ENCODE measurements around the gene AQR. TPM values are rescaled to one million over a fixed set of nuclear protein-coding genes. Genes with fewer than 3 reads are reported as not detected.

The AQR gene
- total RNA-seq, 1 donor from 2014 or later = 28.5 TPM

GRCh38 chr15:34802803-34803750 is 166.5 kb downstream of the AQR start:
- peaks cover 32% of the 10 kb centered on the region for H3K4me1 Mint-ChIP-seq (ENCODE audit: unreplicated experiment)
- H3K27me3 Mint-ChIP-seq (ENCODE audit: unreplicated experiment) = peaks cover 7% of the 10 kb centered on the region
- no peak overlapping the region for H3K4me3 Mint-ChIP-seq (ENCODE audit: unreplicated experiment)
- no peak for DNase-seq (ENCODE audit: extremely low spot score, unreplicated experiment)
- no peaks in the 10 kb centered on the region for H3K9me3 Mint-ChIP-seq (ENCODE audit: unreplicated experiment)
- no peaks in the 10 kb centered on the region for H3K36me3 Mint-ChIP-seq (ENCODE audit: unreplicated experiment)
- no peak for TF ChIP-seq CTCF (IDR thresholded peaks at IDR 0.05)
- no peak overlapping the region for H3K27ac Mint-ChIP-seq (ENCODE audit: unreplicated experiment)

- Mint-ChIP-seq H3K27ac (ENCODE audit: unreplicated experiment) (no peak overlapping the region), H3K9me3 (ENCODE audit: unreplicated experiment) (no peaks in the 10 kb centered on the region), H3K4me3 (ENCODE audit: unreplicated experiment) (no peak overlapping the region), H3K36me3 (ENCODE audit: unreplicated experiment) (no peaks in the 10 kb centered on the region), H3K4me1 (ENCODE audit: unreplicated experiment) (peaks cover 34% of the 10 kb centered on the region), H3K27me3 (ENCODE audit: unreplicated experiment) (peaks cover 7% of the 10 kb centered on the region)
- TF ChIP-seq CTCF (IDR thresholded peaks at IDR 0.05) = no peak
- DNase-seq (ENCODE audit: extremely low spot score, unreplicated experiment) = no peak
Measured at GRCh38 chr15:34802371-34802770, 167.2 kb downstream of the AQR start.

Other genes starting within 250 kb of the AQR start
- not detected in 2 replicates for gene GJD2, start 214.7 kb downstream of the AQR start, total RNA-seq
- gene ACTC1, start 174.2 kb downstream of the AQR start, total RNA-seq = 3.8 and 4.0 TPM in 2 replicates
- gene ZNF770, start 18.5 kb upstream of the AQR start, total RNA-seq = 34.7 and 36.9 TPM in 2 replicates
- gene NANOGP8, start 115.6 kb upstream of the AQR start, total RNA-seq = 0.54 TPM in 1 of 2 replicates, not detected in the other

Data from osteocyte (in vitro differentiated cells).